Fibroblast of villous mesenchyme (primary cell): ENCODE results near the gene CCDC57. TPM values are rescaled to one million over a fixed set of nuclear protein-coding genes. Genes with fewer than 3 reads are reported as not detected.

Source experiments
- DNase-seq: peaks from one replicate; pipeline ENCODE4 v3.0.0-alpha.2; 2010; ENCODE audit warnings: low read depth
- H3K4me3 ChIP-seq: 2 replicates; pipeline ENCODE4 v1.5.1; 2011; ENCODE audit warnings: low read depth, mild to moderate bottlenecking, low read length
- CTCF ChIP-seq: IDR thresholded peaks from 2 replicates; pipeline ENCODE4 v1.5.1; 2012; ENCODE audit warnings: low read depth, mild to moderate bottlenecking, low read length; ENCODE audit not compliant: insufficient read depth
- total RNA-seq: library from RNA; depleted of rRNA; stranded (reverse); fragments of >200 nt; gene quantifications from 2 replicates; pipeline ENCODE4 v1.2.3, GENCODE V29; 2012

Gene CCDC57
- total RNA-seq, 1 donor = 19.9 TPM

GRCh38 chr17:82058855-82059249 is 153.8 kb downstream of the CCDC57 start:
- DNase-seq = no peak
- no peak for TF ChIP-seq CTCF
- H3K4me3 ChIP-seq = no peak overlapping the region

GRCh38 chr17:82058230-82058854 is 154.3 kb downstream of the CCDC57 start:
- H3K4me3 ChIP-seq = no peak overlapping the region
- no peak for TF ChIP-seq CTCF
- DNase-seq = no peak

- H3K4me3 ChIP-seq = no peak overlapping the region
Observed at GRCh38 chr17:82056729-82057621, 155.7 kb downstream of the CCDC57 start.

GRCh38 chr17:82055965-82056728 is 156.5 kb downstream of the CCDC57 start:
- TF ChIP-seq CTCF = no peak
- DNase-seq = no peak
- no peak overlapping the region for H3K4me3 ChIP-seq

More at GRCh38 chr17:82056729-82057621, 155.7 kb downstream of the CCDC57 start:
- TF ChIP-seq CTCF = no peak
- DNase-seq = no peak

- DNase-seq = no peak
- H3K4me3 ChIP-seq = no peak overlapping the region
- TF ChIP-seq CTCF = no peak
Observed at GRCh38 chr17:82055023-82055964, 157.3 kb downstream of the CCDC57 start.

GRCh38 chr17:82054351-82055022 is 158.2 kb downstream of the CCDC57 start:
- H3K4me3 ChIP-seq = no peak overlapping the region
- DNase-seq = no peak
- no peak for TF ChIP-seq CTCF
